Dermis lymphatic vessel endothelial cell (primary cell): Measurements from ENCODE around the gene MCRIP1. TPM values are rescaled to one million over a fixed set of nuclear protein-coding genes. Genes with fewer than 3 reads are reported as not detected.

Experiments used
- total RNA-seq: library from RNA; depleted of rRNA; stranded (reverse); fragments of >200 nt; gene quantifications from 2 replicates; pipeline ENCODE4 v1.2.1, GENCODE V29; 2014

The MCRIP1 gene
- total RNA-seq = 112 and 134 TPM in 2 replicates

GRCh38 chr17:81833160-81833920 is at the start of gene MCRIP1:
Gene MCRIP1, minus strand, starts transcription at chr17:81833291. Its CDS starts 8,785 bp downstream, at chr17:81824506.

GRCh38 chr17:81870981-81871386 is 37.9 kb upstream of the MCRIP1 start, which contains the start of gene ARHGDIA:
Gene ARHGDIA, minus strand, starts transcription at chr17:81871337. Its CDS starts 1,407 bp downstream, at chr17:81869930.

GRCh38 chr17:81859906-81860755 is 27.0 kb upstream of the MCRIP1 start, which contains the start of gene P4HB:
Gene P4HB, minus strand, starts transcription at chr17:81860535. Its CDS starts 64 bp downstream, at chr17:81860471.

DNA sequence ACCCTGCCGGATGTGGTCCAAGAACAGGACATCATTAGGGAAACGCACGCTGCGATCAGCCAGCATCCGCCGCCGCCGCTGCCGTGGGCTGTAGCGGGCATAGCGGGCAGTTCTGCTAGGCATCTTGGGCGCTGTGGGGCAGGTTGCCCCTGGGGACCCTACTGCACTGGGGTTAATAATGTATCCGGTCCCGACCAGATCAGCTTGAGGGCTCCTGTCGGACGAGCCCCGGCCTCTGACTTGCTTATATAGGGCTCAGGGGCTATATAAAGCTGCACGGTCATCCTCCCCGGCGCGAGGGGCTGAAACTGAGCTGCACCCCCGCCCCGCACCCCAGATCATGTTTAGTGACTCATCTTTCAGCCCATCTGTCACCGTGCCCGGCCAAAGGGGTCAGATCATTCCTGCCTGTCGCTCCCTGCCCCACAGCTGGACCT is 1.8 kb upstream of the MCRIP1 start, which contains the start of gene PPP1R27:
Gene PPP1R27 (minus strand): TSS at position 220 of the 437 bp plus-strand sequence. CDS start 97 bp downstream, at position 123.

DNA sequence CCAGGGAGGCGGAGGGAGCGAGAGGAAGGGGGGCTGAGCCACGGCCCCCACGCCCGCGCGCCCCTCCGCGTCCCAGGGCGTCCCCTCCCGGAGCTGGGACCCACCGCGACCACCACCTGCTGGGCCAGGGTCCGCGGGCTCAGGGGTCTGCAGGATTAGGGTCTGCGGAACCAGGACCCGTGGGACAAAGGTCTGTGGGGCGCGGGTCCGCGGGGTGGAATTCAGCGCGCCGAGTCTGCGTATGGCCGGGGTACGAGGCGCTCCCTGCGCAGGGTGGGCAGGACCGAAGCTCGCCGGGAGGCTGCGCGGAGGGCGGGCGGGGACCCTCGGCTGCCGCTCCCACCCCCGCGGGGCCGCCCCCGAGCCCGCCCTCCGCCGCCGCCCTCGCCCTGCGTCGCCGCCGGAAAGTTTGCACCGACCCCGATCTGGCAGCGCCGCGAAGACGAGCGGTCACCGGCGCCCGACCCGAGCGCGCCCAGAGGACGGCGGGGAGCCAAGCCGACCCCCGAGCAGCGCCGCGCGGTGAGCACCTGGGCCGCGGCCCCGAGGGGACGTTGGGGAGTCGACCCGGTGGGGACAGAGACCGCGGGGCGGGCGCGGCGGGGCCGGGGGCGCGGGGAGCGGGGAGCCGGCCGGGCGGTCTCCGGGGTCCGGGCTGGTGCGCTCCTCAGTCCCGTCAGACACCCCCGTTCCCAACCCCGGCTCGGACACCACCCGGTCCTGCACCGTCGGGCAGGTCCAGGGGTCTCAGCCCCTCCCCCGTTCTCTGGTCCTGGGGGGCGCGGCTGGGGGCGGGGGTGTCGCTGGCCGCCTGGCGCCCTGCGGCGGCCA is 29.1 kb downstream of the MCRIP1 start, which contains the start of gene GCGR:
Gene GCGR (plus strand): TSS at position 423 of the 831 bp plus-strand sequence. CDS start 4,869 bp downstream, outside the sequence.

Other genes with a start within 250 kb of the MCRIP1 start
- 57.2 and 71.2 TPM in 2 replicates for gene NPLOC4, start 196.2 kb downstream of the MCRIP1 start, total RNA-seq
- 0.43 and 0.60 TPM in 2 replicates for gene TSPAN10, start 196.1 kb downstream of the MCRIP1 start, total RNA-seq
- gene PDE6G, start 176.7 kb downstream of the MCRIP1 start, total RNA-seq = 1.2 and 4.3 TPM in 2 replicates
- gene OXLD1, start 166.7 kb downstream of the MCRIP1 start, total RNA-seq = 26.8 and 29.6 TPM in 2 replicates
- 5.5 and 7.5 TPM in 2 replicates for gene CCDC137, start 166.6 kb downstream of the MCRIP1 start, total RNA-seq
- gene ARL16, start 149.5 kb downstream of the MCRIP1 start, total RNA-seq = 28.1 and 29.0 TPM in 2 replicates
- 35.8 and 39.4 TPM in 2 replicates for gene HGS, start 149.3 kb downstream of the MCRIP1 start, total RNA-seq
- 6.6 and 7.0 TPM in 2 replicates for gene MRPL12, start 129.9 kb downstream of the MCRIP1 start, total RNA-seq
- gene SLC25A10, start 121.0 kb downstream of the MCRIP1 start, total RNA-seq = 6.6 and 7.7 TPM in 2 replicates
- not detected in 2 replicates for gene GCGR, start 29.1 kb downstream of the MCRIP1 start, total RNA-seq
- gene PPP1R27, start 1.8 kb upstream of the MCRIP1 start, total RNA-seq = not detected in 2 replicates
- gene P4HB, start 27.2 kb upstream of the MCRIP1 start, total RNA-seq = 517 and 746 TPM in 2 replicates
- gene ARHGDIA, start 38.0 kb upstream of the MCRIP1 start, total RNA-seq = 99.4 and 99.5 TPM in 2 replicates
- gene ALYREF, start 58.3 kb upstream of the MCRIP1 start, total RNA-seq = 126 and 127 TPM in 2 replicates
- 87.0 and 103 TPM in 2 replicates for gene ANAPC11, start 58.4 kb upstream of the MCRIP1 start, total RNA-seq
- gene NPB, start 68.9 kb upstream of the MCRIP1 start, total RNA-seq = 0.09 and 0.11 TPM in 2 replicates
- gene PCYT2, start 78.1 kb upstream of the MCRIP1 start, total RNA-seq = 18.2 and 25.2 TPM in 2 replicates
- 10.4 and 11.8 TPM in 2 replicates for gene SIRT7, start 84.9 kb upstream of the MCRIP1 start, total RNA-seq
- 13.7 TPM in 2 replicates for gene MAFG, start 94.4 kb upstream of the MCRIP1 start, total RNA-seq
- gene PYCR1, start 104.0 kb upstream of the MCRIP1 start, total RNA-seq = 33.8 and 39.7 TPM in 2 replicates
- not detected in 2 replicates for gene MYADML2, start 113.9 kb upstream of the MCRIP1 start, total RNA-seq
- under 0.01 TPM in 1 of 2 replicates, not detected in the other for gene NOTUM, start 127.9 kb upstream of the MCRIP1 start, total RNA-seq
- 19.6 and 29.0 TPM in 2 replicates for gene ASPSCR1, start 144.3 kb upstream of the MCRIP1 start, total RNA-seq
- gene CENPX, start 189.6 kb upstream of the MCRIP1 start, total RNA-seq = 26.2 and 28.1 TPM in 2 replicates
- 8.2 and 9.2 TPM in 2 replicates for gene LRRC45, start 190.0 kb upstream of the MCRIP1 start, total RNA-seq
- gene RAC3, start 198.4 kb upstream of the MCRIP1 start, total RNA-seq = 10.7 TPM in 2 replicates
- 26.8 and 33.8 TPM in 2 replicates for gene DCXR, start 204.4 kb upstream of the MCRIP1 start, total RNA-seq
- 19.3 and 19.6 TPM in 2 replicates for gene RFNG, start 218.5 kb upstream of the MCRIP1 start, total RNA-seq
- 66.4 and 72.4 TPM in 2 replicates for gene GPS1, start 218.6 kb upstream of the MCRIP1 start, total RNA-seq
- 30.2 and 35.2 TPM in 2 replicates for gene DUS1L, start 232.5 kb upstream of the MCRIP1 start, total RNA-seq